Erythroblast (primary cell): Measurements from ENCODE around the gene MYL4.

Experiments used
- GATA1 ChIP-seq: IDR thresholded peaks from 2 replicates; pipeline ENCODE4 v1.6.1; 2011; ENCODE audit warnings: low read depth, mild to moderate bottlenecking, control low read depth, low read length, moderate library complexity
- POLR2A ChIP-seq: IDR thresholded peaks from 2 replicates; pipeline ENCODE4 v1.6.1; 2011; ENCODE audit warnings: mild to moderate bottlenecking, low read length

DNA sequence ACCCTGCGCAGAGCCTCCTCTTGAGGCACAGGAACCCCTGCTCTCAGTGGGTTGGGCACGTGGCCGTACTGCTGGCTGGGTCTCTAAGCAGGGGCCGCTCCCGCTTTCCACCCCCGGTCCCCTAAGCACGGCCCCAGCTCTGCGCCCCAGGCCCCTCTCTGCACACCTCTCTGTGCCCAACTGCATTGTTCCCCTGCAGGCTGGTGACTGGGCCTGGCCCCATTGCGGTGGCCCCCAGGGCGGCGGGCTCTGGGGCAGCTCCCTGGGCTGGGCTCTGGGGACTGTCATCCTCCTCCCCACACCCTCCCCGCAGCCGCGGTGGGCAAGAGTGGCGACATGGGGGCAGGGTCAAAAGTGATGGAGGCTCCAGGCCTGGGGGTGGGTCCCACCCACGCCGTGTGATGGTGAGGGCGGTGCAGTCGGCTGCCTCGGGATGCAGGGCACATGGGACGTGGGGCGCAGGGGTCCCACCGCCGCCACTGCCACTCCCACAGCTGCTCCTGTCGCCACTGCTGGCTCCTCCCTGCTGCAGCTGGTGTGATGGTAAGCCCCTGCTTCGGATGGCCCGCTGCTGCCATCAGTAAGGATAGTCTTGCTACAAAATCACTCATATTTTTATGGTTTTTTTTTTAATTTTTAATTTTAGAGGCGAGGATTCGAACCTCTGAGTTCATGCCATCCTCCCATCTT lies 29.3 kb downstream of the MYL4 start:
- TF ChIP-seq POLR2A (no peak), GATA1 (no peak)
